ENCODE results near the gene NDUFB4. TPM values are rescaled to one million over a fixed set of nuclear protein-coding genes. Genes with fewer than 3 reads are reported as not detected.

The NDUFB4 gene
- total RNA-seq: 100 to 1,000 TPM in 1 of 2 donors, 10 to 100 TPM in 1; 83.3 to 159 TPM

GRCh38 chr3:120596116-120596852, at the start of gene NDUFB4:
Gene NDUFB4 (plus strand): TSS chr3:120596336. CDS start chr3:120596360, 24 bp downstream.
- Histone ChIP-seq H3K36me3 (no peaks in the 10 kb centered on the region), H3K9me3 (no peaks in the 10 kb centered on the region), H3K27ac (peak within 1 kb of the TSS; percentile 82 to 86), H3K4me3 (peak within 1 kb of the TSS; percentile 63 to 69), H3K27me3 (replicated peaks; ENCODE audit: insufficient read depth) (no peaks in the 10 kb centered on the region), H3K4me1 (replicated peaks) (no peaks in the 10 kb centered on the region)
- TF ChIP-seq POLR2A (IDR thresholded peaks at IDR 0.05): peak; percentile 86
- peak; percentile 98 for TF ChIP-seq POLR2AphosphoS5 (IDR thresholded peaks at IDR 0.05)
- no peak for TF ChIP-seq CTCF (IDR thresholded peaks at IDR 0.05)
- peak; percentile 96 for DNase-seq (ENCODE audit: low spot score)
- under 1% methylated on average over 53 of the region's 53 CpGs for WGBS
- intact Hi-C loops (cut with DNase I): loop anchor here (10.0 kb wide), 1 partner anchor 149 kb away; the partner anchor contains the start of genes GTF2E1 and RABL3

DNA sequence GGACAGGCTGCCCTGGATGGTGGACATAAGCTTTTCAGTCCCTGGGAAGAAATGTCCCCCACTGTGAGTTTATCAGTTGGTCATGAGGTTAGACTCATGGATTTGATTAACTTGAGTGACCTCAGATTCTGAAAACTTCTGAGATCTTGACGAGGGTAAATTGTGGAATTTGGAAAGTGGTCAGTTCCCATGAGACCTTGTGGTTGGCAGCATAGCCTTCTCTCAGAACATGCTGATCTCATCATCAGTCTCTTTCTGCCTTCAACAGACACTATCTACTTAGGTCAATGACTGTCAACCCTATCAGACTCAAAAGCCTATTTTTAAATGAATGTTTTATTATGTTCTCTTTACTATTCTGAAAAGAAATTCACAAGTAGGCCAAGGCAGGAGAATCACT, 45.6 kb upstream of the NDUFB4 start:
- WGBS: 60% methylated on average over 1 of the region's 1 CpG
- Histone ChIP-seq H3K36me3 (no peaks in the 10 kb centered on the region), H3K27me3 (replicated peaks; ENCODE audit: insufficient read depth) (no peaks in the 10 kb centered on the region), H3K9me3 (no peaks in the 10 kb centered on the region), H3K4me1 (replicated peaks) (peaks cover 12% of the 10 kb centered on the region), H3K27ac (no peak overlapping the region), H3K4me3 (no peak overlapping the region)
- TF ChIP-seq CTCF (IDR thresholded peaks at IDR 0.05) (no peak), POLR2A (IDR thresholded peaks at IDR 0.05) (no peak), POLR2AphosphoS5 (IDR thresholded peaks at IDR 0.05) (no peak)
- intact Hi-C loops (cut with DNase I): loop anchor here (10.0 kb wide), 1 partner anchor 656 kb away; no protein-coding TSS in a partner anchor
- DNase-seq (ENCODE audit: low spot score): no peak

DNA sequence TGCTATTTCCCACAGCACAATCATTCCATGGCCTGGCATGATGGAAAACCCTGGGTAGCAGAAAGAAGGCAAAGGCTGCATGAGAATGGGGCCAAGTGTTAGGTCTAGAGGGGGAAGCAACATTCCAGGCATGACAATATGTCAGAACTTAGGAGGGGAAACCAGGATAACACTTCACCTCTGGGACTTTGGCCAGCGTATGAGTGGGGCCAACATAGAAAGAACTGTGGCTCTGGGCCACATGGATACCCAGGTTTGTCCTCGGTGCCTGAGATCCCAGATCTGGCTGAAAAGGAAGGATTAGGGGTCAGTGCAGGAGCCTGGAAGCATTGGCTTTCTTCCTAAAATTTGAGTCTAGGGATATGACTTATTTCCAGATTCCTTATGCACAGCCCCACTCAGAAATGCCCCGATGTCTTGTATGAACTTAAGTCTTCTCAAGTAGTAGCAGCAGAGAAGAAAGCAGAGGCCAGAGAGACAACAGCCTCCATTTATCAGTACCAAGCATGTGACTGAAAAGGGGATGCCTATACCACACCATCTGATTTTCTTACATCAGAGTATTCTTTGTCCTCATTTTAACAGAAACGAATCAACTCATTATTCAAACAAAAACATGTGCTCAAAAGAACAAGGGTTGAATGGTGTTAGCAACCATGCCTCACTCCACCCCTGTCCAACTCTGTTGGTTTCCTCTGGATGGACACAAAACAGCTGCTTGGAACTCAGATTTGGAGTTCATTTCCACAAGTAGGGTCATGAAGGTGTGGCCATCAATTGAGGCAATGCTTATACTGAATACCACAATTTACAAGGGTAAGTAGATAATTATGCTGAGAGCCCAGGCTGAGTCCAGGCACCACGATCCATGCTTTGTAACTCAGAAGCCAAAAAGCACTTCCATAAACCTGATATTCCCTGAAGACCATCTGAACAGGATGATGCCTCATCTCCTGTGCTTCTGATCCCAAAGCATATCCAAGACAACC, 43.7 kb upstream of the NDUFB4 start:
- Histone ChIP-seq H3K9me3 (no peaks in the 10 kb centered on the region), H3K27me3 (replicated peaks; ENCODE audit: insufficient read depth) (no peaks in the 10 kb centered on the region), H3K4me1 (replicated peaks) (peaks cover 19% of the 10 kb centered on the region), H3K36me3 (no peaks in the 10 kb centered on the region), H3K4me3 (no peak overlapping the region), H3K27ac (no peak overlapping the region)
- 84% methylated on average over 5 of the region's 5 CpGs for WGBS
- intact Hi-C loops (cut with DNase I): loop anchor here (10.0 kb wide), 1 partner anchor 658 kb away; no protein-coding TSS in a partner anchor
- TF ChIP-seq POLR2A (IDR thresholded peaks at IDR 0.05): no peak
- no peak for DNase-seq (ENCODE audit: low spot score)

GRCh38 chr3:120554812-120555606, 41.1 kb upstream of the NDUFB4 start:
- peak overlapping the region; percentile 76 to 81 for H3K27ac ChIP-seq
- no peak for DNase-seq (ENCODE audit: low spot score)
- peaks cover 22% of the 10 kb centered on the region for H3K4me1 ChIP-seq (replicated peaks)
- TF ChIP-seq POLR2AphosphoS5 (IDR thresholded peaks at IDR 0.05) (no peak), POLR2A (IDR thresholded peaks at IDR 0.05) (no peak), CTCF (IDR thresholded peaks at IDR 0.05) (no peak)
- no peak overlapping the region for H3K4me3 ChIP-seq
- H3K27me3 ChIP-seq (replicated peaks; ENCODE audit: insufficient read depth): no peaks in the 10 kb centered on the region
- WGBS: 68% methylated on average over 3 of the region's 3 CpGs
- intact Hi-C loops (cut with DNase I): loop anchor here (2.0 to 10.0 kb wide), 2 partner anchors 210 to 660 kb away; no protein-coding TSS in a partner anchor
- no peaks in the 10 kb centered on the region for H3K36me3 ChIP-seq
- H3K9me3 ChIP-seq: no peaks in the 10 kb centered on the region
